ENCODE results near the gene TMEM181.

- TF ChIP-seq POLR2A (IDR thresholded peaks at IDR 0.05; ENCODE audit: low read depth, low read length) = no peak
- TF ChIP-seq POU2F2 (IDR thresholded peaks at IDR 0.05; ENCODE audit: low read depth, low read length) = no peak
Measured at GRCh38 chr6:158668707-158669103, 108.8 kb downstream of the TMEM181 start.
